Upper lobe of right lung (tissue), 1 donor: ENCODE data around the gene RAB13. TPM values are rescaled to one million over a fixed set of nuclear protein-coding genes. Genes with fewer than 3 reads are reported as not detected.

ENCODE experiments used
- ATAC-seq: fragments of 200-7000 bp; cut with Tn5 transposase; one replicate; pipeline ENCODE4 v1.9.1; 2020; ENCODE audit warnings: mild to moderate bottlenecking, moderate library complexity
- DNase-seq: peaks from one replicate; pipeline ENCODE4 v3.0.0-alpha.2; 2020
- H3K27ac ChIP-seq: fragments of 200-600 bp; one replicate; pipeline ENCODE4 v1.8.0; 2022
- H3K27me3 ChIP-seq: fragments of 200-600 bp; one replicate; pipeline ENCODE4 v1.8.0; 2022; ENCODE audit warnings: mild to moderate bottlenecking
- H3K36me3 ChIP-seq: fragments of 200-600 bp; one replicate; pipeline ENCODE4 v1.8.0; 2022
- H3K4me1 ChIP-seq: fragments of 200-600 bp; one replicate; pipeline ENCODE4 v1.8.0; 2022
- H3K4me3 ChIP-seq: fragments of 200-600 bp; one replicate; pipeline ENCODE4 v1.8.0; 2022; ENCODE audit warnings: mild to moderate bottlenecking
- H3K9me3 ChIP-seq: fragments of 200-600 bp; one replicate; pipeline ENCODE4 v1.8.0; 2022
- CTCF ChIP-seq: fragments of 200-600 bp; IDR thresholded peaks from one replicate; pipeline ENCODE4 v1.8.0; 2022; ENCODE audit warnings: antibody characterized with exemption
- intact Hi-C: fragments of 100-400 bp; cut with DNase I; formaldehyde crosslinking; loops from one replicate; pipeline ENCODE4 v1.11.0; 2022
- total RNA-seq: library from RNA; stranded (reverse); fragmentation: NEBNext Ultra II Directional; extraction: Animal tissue kit (Norgen Biotek cat#: 25700); gene quantifications from one replicate; pipeline ENCODE4 v1.2.1, GENCODE V29; 2021
- donor health status: DM: no; HTN: yes; CAD: no; lungs with severe emphysema.

The RAB13 gene
- total RNA-seq, 1 donor from 2014 or later, result 103 TPM

- DNase-seq (no peak), ATAC-seq (peak; percentile 0)
- no peaks in the 10 kb centered on the region for H3K9me3 ChIP-seq
- intact Hi-C loops, result no loop called here
- H3K36me3 ChIP-seq, result peaks cover 36% of the 10 kb centered on the region
- H3K4me3 ChIP-seq, result peak overlapping the region; percentile 88
- no peak for TF ChIP-seq CTCF
- no peaks in the 10 kb centered on the region for H3K27me3 ChIP-seq
- H3K27ac ChIP-seq, result peak overlapping the region; percentile 88
- H3K4me1 ChIP-seq, result peaks cover 57% of the 10 kb centered on the region
Measured at GRCh38 chr1:153957744-153958110, 28.4 kb downstream of the RAB13 start.

- Histone ChIP-seq H3K9me3 (no peaks in the 10 kb centered on the region), H3K4me3 (peak overlapping the region; percentile 88), H3K36me3 (peaks cover 42% of the 10 kb centered on the region), H3K27me3 (no peaks in the 10 kb centered on the region), H3K27ac (peak overlapping the region; percentile 88), H3K4me1 (peaks cover 52% of the 10 kb centered on the region)
- no peak for TF ChIP-seq CTCF
- no peak for DNase-seq
- intact Hi-C loops, result no loop called here
- ATAC-seq, result no peak
Measured at GRCh38 chr1:153956997-153957715, 29.0 kb downstream of the RAB13 start.

- ATAC-seq (no peak), DNase-seq (no peak)
- no peak for TF ChIP-seq CTCF
- no peaks in the 10 kb centered on the region for H3K9me3 ChIP-seq
- intact Hi-C loops, result no loop called here
- no peak overlapping the region for H3K27ac ChIP-seq
- no peak overlapping the region for H3K4me3 ChIP-seq
- peaks cover 35% of the 10 kb centered on the region for H3K4me1 ChIP-seq
- peaks cover 52% of the 10 kb centered on the region for H3K36me3 ChIP-seq
- no peaks in the 10 kb centered on the region for H3K27me3 ChIP-seq
Measured at GRCh38 chr1:153954826-153955225, 31.3 kb downstream of the RAB13 start.

- no peaks in the 10 kb centered on the region for H3K9me3 ChIP-seq
- no peaks in the 10 kb centered on the region for H3K27me3 ChIP-seq
- no peak for TF ChIP-seq CTCF
- DNase-seq (no peak), ATAC-seq (no peak)
- intact Hi-C loops, result no loop called here
- H3K27ac ChIP-seq, result no peak overlapping the region
- peaks cover 26% of the 10 kb centered on the region for H3K4me1 ChIP-seq
- H3K36me3 ChIP-seq, result peaks cover 61% of the 10 kb centered on the region
- H3K4me3 ChIP-seq, result no peak overlapping the region
Measured at GRCh38 chr1:153953859-153954365, 32.2 kb downstream of the RAB13 start.

- ATAC-seq, result no peak
- H3K27me3 ChIP-seq, result no peaks in the 10 kb centered on the region
- H3K36me3 ChIP-seq, result peaks cover 75% of the 10 kb centered on the region
- no peak for DNase-seq
- peaks cover 21% of the 10 kb centered on the region for H3K4me1 ChIP-seq
- intact Hi-C loops, result no loop called here
- no peaks in the 10 kb centered on the region for H3K9me3 ChIP-seq
- no peak overlapping the region for H3K27ac ChIP-seq
- TF ChIP-seq CTCF, result no peak
- no peak overlapping the region for H3K4me3 ChIP-seq
Measured at GRCh38 chr1:153951801-153952200, 34.3 kb downstream of the RAB13 start.
